IMR-90 (cell line): ENCODE results near the gene PAX2. TPM values are rescaled to one million over a fixed set of nuclear protein-coding genes. Genes with fewer than 3 reads are reported as not detected.

Experiments used
- ATAC-seq: fragments of 200-7000 bp; cut with Tn5 transposase; 2 replicates; pipeline ENCODE4 v1.9.1; 2020; ENCODE audit warnings: low read depth, mild to moderate bottlenecking, moderate library complexity
- BruUV-seq: library from RNA; stranded (reverse); fragments of 400-500 nt; replicated peaks from 2 replicates; lab custom pipeline; 2021; lab: Mats Ljungman, UMichigan
- CTCF ChIA-PET: fragments of 300-600 bp; formaldehyde crosslinking; extraction: SDS; loops from one replicate; lab custom pipeline; 2021; ENCODE audit warnings: antibody characterized with exemption; lab: Yijun Ruan, JAX
- POLR2A ChIA-PET: fragments of 300-600 bp; sonication (Branson Sonifier 250); formaldehyde crosslinking; loops from one replicate; lab custom pipeline; 2022; ENCODE audit warnings: antibody characterized with exemption; ENCODE audit not compliant: unreplicated experiment; lab: Charles Lee
- DNase-seq: peaks from one replicate; pipeline ENCODE4 v3.0.0; 2013
- H2AFZ ChIP-seq: replicated peaks from 2 replicates; pipeline ENCODE3; 2013; ENCODE audit warnings: low read length, mild to moderate bottlenecking; ENCODE audit not compliant: poor library complexity
- H2AK5ac ChIP-seq: 2 replicates; pipeline ENCODE4 v1.6.1; 2013; ENCODE audit warnings: low read depth, low read length, inconsistent platforms
- H2AK9ac ChIP-seq: replicated peaks from 2 replicates; pipeline ENCODE3; 2013; ENCODE audit warnings: mild to moderate bottlenecking, low read depth, low read length, moderate library complexity; ENCODE audit not compliant: poor library complexity
- H2BK120ac ChIP-seq: 2 replicates; pipeline ENCODE4 v1.6.1; 2013; ENCODE audit warnings: low read depth, low read length, inconsistent platforms
- H2BK15ac ChIP-seq: 3 replicates; pipeline ENCODE4 v1.6.1; 2013; ENCODE audit warnings: low read depth, low read length, inconsistent platforms
- H2BK20ac ChIP-seq: 2 replicates; pipeline ENCODE4 v1.6.1; 2013; ENCODE audit warnings: low read depth, mild to moderate bottlenecking, inconsistent platforms, low read length, moderate library complexity
- H2BK5ac ChIP-seq: 2 replicates; pipeline ENCODE4 v1.6.1; 2013; ENCODE audit warnings: mild to moderate bottlenecking, low read depth, low read length, inconsistent platforms; ENCODE audit not compliant: poor library complexity, severe bottlenecking
- H3K14ac ChIP-seq: replicated peaks from 2 replicates; pipeline ENCODE4 v1.6.1; 2013; ENCODE audit warnings: low read depth, low read length, inconsistent platforms
- H3K18ac ChIP-seq: 2 replicates; pipeline ENCODE4 v1.6.1; 2013; ENCODE audit warnings: low read depth, low read length, control low read depth
- H3K23ac ChIP-seq: 2 replicates; pipeline ENCODE4 v1.6.1; 2013; ENCODE audit warnings: low read depth, low read length, inconsistent platforms
- H3K27ac ChIP-seq: 2 replicates; pipeline ENCODE4 v1.5.1; 2013; ENCODE audit warnings: mild to moderate bottlenecking, control low read depth, low read length; ENCODE audit not compliant: insufficient read depth
- H3K27me3 ChIP-seq: 2 replicates; pipeline ENCODE4 v1.6.1; 2013; ENCODE audit warnings: low read length; ENCODE audit not compliant: control insufficient read depth, insufficient read depth
- H3K36me3 ChIP-seq: 2 replicates; pipeline ENCODE4 v1.6.1; 2013; ENCODE audit warnings: low read length, mixed read lengths; ENCODE audit not compliant: control insufficient read depth, insufficient read depth
- H3K4ac ChIP-seq: 2 replicates; pipeline ENCODE4 v1.6.1; 2013; ENCODE audit warnings: low read depth, low read length, inconsistent platforms
- H3K4me1 ChIP-seq: 2 replicates; pipeline ENCODE4 v1.6.1; 2013; ENCODE audit warnings: low read length, mixed read lengths; ENCODE audit not compliant: control insufficient read depth, insufficient read depth
- H3K4me2 ChIP-seq: 2 replicates; pipeline ENCODE4 v1.6.1; 2013; ENCODE audit warnings: low read depth, mild to moderate bottlenecking, control low read depth, low read length, moderate library complexity
- H3K4me3 ChIP-seq: 2 replicates; pipeline ENCODE4 v1.5.1; 2013; ENCODE audit warnings: low read depth, mild to moderate bottlenecking, control low read depth, low read length, moderate library complexity; ENCODE audit not compliant: insufficient read depth
- H3K56ac ChIP-seq: 2 replicates; pipeline ENCODE4 v1.6.1; 2013; ENCODE audit warnings: low read length, inconsistent platforms; ENCODE audit not compliant: insufficient read depth; ENCODE audit errors: extremely low read depth
- H3K79me1 ChIP-seq, 2 experiments: 2 replicates each; pipeline ENCODE4 v1.6.1; 2013; ENCODE audit warnings: low read length in 2 of 2, inconsistent platforms in 1 of 2, low read depth in 1 of 2
- H3K9ac ChIP-seq: 2 replicates; pipeline ENCODE4 v1.6.1; 2013; ENCODE audit warnings: low read depth, low read length, control low read depth
- H3K9me1 ChIP-seq: 2 replicates; pipeline ENCODE4 v1.6.1; 2013; ENCODE audit warnings: low read length, inconsistent platforms; ENCODE audit not compliant: insufficient read depth
- H3K9me3 ChIP-seq: 2 replicates; pipeline ENCODE4 v1.6.1; 2013; ENCODE audit warnings: low read length; ENCODE audit not compliant: control insufficient read depth, insufficient read depth
- H4K20me1 ChIP-seq: 2 replicates; pipeline ENCODE4 v1.6.1; 2013; ENCODE audit warnings: low read length, inconsistent platforms; ENCODE audit not compliant: insufficient read depth
- H4K5ac ChIP-seq: 2 replicates; pipeline ENCODE4 v1.6.1; 2013; ENCODE audit warnings: mild to moderate bottlenecking, low read depth, low read length, control low read depth
- H4K8ac ChIP-seq, 2 experiments: 2 replicates each; pipeline ENCODE4 v1.6.1; 2013; ENCODE audit warnings: low read depth in 2 of 2, low read length in 2 of 2, control low read depth in 1 of 2, inconsistent platforms in 1 of 2
- H4K91ac ChIP-seq: 2 replicates; pipeline ENCODE4 v1.6.1; 2013; ENCODE audit warnings: low read depth, low read length, inconsistent platforms; ENCODE audit not compliant: insufficient read depth
- CEBPB ChIP-seq: IDR thresholded peaks from 2 replicates; pipeline ENCODE4 v1.6.1; 2012; ENCODE audit warnings: low read depth, low read length, improper control_type of control experiment
- CHD1 ChIP-seq: IDR thresholded peaks from 2 replicates; pipeline ENCODE4 v1.6.1; 2012; ENCODE audit warnings: low read depth, low read length, improper control_type of control experiment
- CTCF ChIP-seq: conservative IDR thresholded peaks from 2 replicates; pipeline ENCODE4 v1.5.1; 2012; ENCODE audit warnings: mild to moderate bottlenecking, low read depth, low read length, improper control_type of control experiment
- ELK1 ChIP-seq: fragments of 150-350 bp; IDR thresholded peaks from 2 replicates; pipeline ENCODE4 v1.6.1; 2016; ENCODE audit warnings: low read depth, mild to moderate bottlenecking, low read length, moderate library complexity, borderline replicate concordance
- MAFK ChIP-seq: IDR thresholded peaks from 2 replicates; pipeline ENCODE4 v1.6.1; 2012; ENCODE audit warnings: low read depth, low read length, improper control_type of control experiment
- MAZ ChIP-seq: IDR thresholded peaks from 2 replicates; pipeline ENCODE4 v1.6.1; 2012; ENCODE audit warnings: low read depth, mild to moderate bottlenecking, low read length, improper control_type of control experiment, moderate library complexity, borderline replicate concordance
- MXI1 ChIP-seq: IDR thresholded peaks from 2 replicates; pipeline ENCODE4 v1.6.1; 2012; ENCODE audit warnings: low read depth, mild to moderate bottlenecking, low read length, moderate library complexity, borderline replicate concordance
- NFE2L2 ChIP-seq: fragments of 150-350 bp; IDR thresholded peaks from 2 replicates; pipeline ENCODE4 v1.6.1; 2016; ENCODE audit warnings: low read depth, mild to moderate bottlenecking, low read length
- RAD21 ChIP-seq: IDR thresholded peaks from 2 replicates; pipeline ENCODE4 v1.6.1; 2012; ENCODE audit warnings: low read length, improper control_type of control experiment
- RCOR1 ChIP-seq: IDR thresholded peaks from 2 replicates; pipeline ENCODE4 v1.6.1; 2012; ENCODE audit warnings: mild to moderate bottlenecking, low read length, improper control_type of control experiment; ENCODE audit not compliant: insufficient replicate concordance
- RFX5 ChIP-seq: IDR thresholded peaks from 2 replicates; pipeline ENCODE4 v1.8.0; 2012; ENCODE audit warnings: low read depth, mild to moderate bottlenecking, low read length, moderate library complexity
- SMC3 ChIP-seq: fragments of 150-350 bp; IDR thresholded peaks from 2 replicates; pipeline ENCODE4 v1.6.1; 2016; ENCODE audit warnings: low read depth, mild to moderate bottlenecking, antibody characterized with exemption, low read length, moderate library complexity
- USF2 ChIP-seq: fragments of 150-350 bp; IDR thresholded peaks from 2 replicates; pipeline ENCODE4 v1.6.1; 2017; ENCODE audit warnings: mild to moderate bottlenecking, antibody characterized with exemption, low read length, low read depth
- dilution Hi-C: fragments of 300-500 bp; cut with HindIII; formaldehyde crosslinking; loops from one replicate; pipeline ENCODE4 v1.14.3; 2018; ENCODE audit warnings: low sequenced_read_pairs; ENCODE audit not compliant: unreplicated experiment
- in situ Hi-C: fragments of 300-500 bp; cut with MboI; formaldehyde crosslinking; loops from 3 replicates; pipeline ENCODE4 v1.14.3; 2019; ENCODE audit warnings: low sequenced_read_pairs, inconsistent platforms, mixed read lengths
- intact Hi-C: fragments of 100-400 bp; cut with micrococcal nuclease; formaldehyde crosslinking; loops from 2 replicates; pipeline ENCODE4 v1.10.0; 2022
- polyA plus RNA-seq, 3 experiments: library from polyadenylated mRNA; depleted of rRNA; stranded (reverse); fragments of >200 nt; gene quantifications; 2 replicates each; pipeline ENCODE4 v1.2.3, GENCODE V29; 2012; ENCODE audit warnings: low replicate concordance in 1 of 3
- total RNA-seq: library from RNA; depleted of rRNA; stranded (reverse); fragments of >200 nt; gene quantifications from 2 replicates; pipeline ENCODE4 v1.2.3, GENCODE V29; 2012

The PAX2 gene
- total and polyA plus RNA-seq, 2 of the 4 experiments (the other 2 are of a cell fraction), result not detected

- no peak overlapping the region for H3K23ac ChIP-seq
- no peaks in the 10 kb centered on the region for H3K36me3 ChIP-seq
- peaks cover 60% of the 10 kb centered on the region for H3K27me3 ChIP-seq
- H3K4ac ChIP-seq, result no peak overlapping the region
- no peak overlapping the region for H2BK120ac ChIP-seq
- no peak overlapping the region for H3K56ac ChIP-seq
- no peak overlapping the region for H3K4me3 ChIP-seq
- no peak overlapping the region for H3K18ac ChIP-seq
- DNase-seq (no peak), ATAC-seq (no peak)
- TF ChIP-seq SMC3, result no peak
- no peak for TF ChIP-seq NFE2L2
- TF ChIP-seq MAZ, result no peak
- TF ChIP-seq RFX5, result no peak
- TF ChIP-seq MAFK, result no peak
- no peak for TF ChIP-seq RAD21
- no peak for TF ChIP-seq RCOR1
- no peak for TF ChIP-seq MXI1
- TF ChIP-seq USF2, result no peak
- TF ChIP-seq CHD1, result no peak
- no peak for TF ChIP-seq CEBPB
- no peak for TF ChIP-seq CTCF
- no peak for TF ChIP-seq ELK1
- no peaks in the 10 kb centered on the region for H3K79me1 ChIP-seq
- no peaks in the 10 kb centered on the region for H4K20me1 ChIP-seq
- H4K8ac ChIP-seq, result no peak overlapping the region
- POLR2A ChIA-PET, result no interaction called here
- no peak overlapping the region for H2AK5ac ChIP-seq
- H4K5ac ChIP-seq, result no peak overlapping the region
- BruUV-seq, result no TSS peak
- intact Hi-C loops, result no loop called here
- no peak overlapping the region for H3K4me2 ChIP-seq
- in situ Hi-C loops, result no loop called here
- dilution Hi-C loops, result no loop called here
- H2AFZ ChIP-seq, result no peak overlapping the region
- no peak overlapping the region for H3K14ac ChIP-seq
- H2BK20ac ChIP-seq, result no peak overlapping the region
- no peak overlapping the region for H2AK9ac ChIP-seq
- no peak overlapping the region for H3K27ac ChIP-seq
- no peak overlapping the region for H2BK5ac ChIP-seq
- no peaks in the 10 kb centered on the region for H3K9me1 ChIP-seq
- H2BK15ac ChIP-seq, result no peak overlapping the region
- H4K91ac ChIP-seq, result no peak overlapping the region
- no peak overlapping the region for H3K9ac ChIP-seq
- H3K4me1 ChIP-seq, result no peaks in the 10 kb centered on the region
- peaks cover 2% of the 10 kb centered on the region; the same call in 1 of the 2 replicates for H3K9me3 ChIP-seq
- CTCF ChIA-PET, result no interaction called here
These were observed 28.2 kb upstream of the PAX2 start for GRCh38 chr10:100717166-100717565.
